ENCODE results near the gene SYK. TPM values are rescaled to one million over a fixed set of nuclear protein-coding genes. Genes with fewer than 3 reads are reported as not detected.

The SYK gene
- total RNA-seq, 2 donors from 2014 or later: 4.5 to 43.6 TPM

GRCh38 chr9:90904706-90905478, 103.3 kb downstream of the SYK start:
- H3K27ac ChIP-seq: no peak overlapping the region
- H3K36me3 ChIP-seq: no peaks in the 10 kb centered on the region
- 45% methylated on average over 12 of the region's 12 CpGs for whole genome bisulfite sequencing
- H3K27me3 ChIP-seq (replicated peaks; ENCODE audit: insufficient read depth): no peaks in the 10 kb centered on the region
- H3K4me3 ChIP-seq: no peak overlapping the region
- TF ChIP-seq, protein P1, sequence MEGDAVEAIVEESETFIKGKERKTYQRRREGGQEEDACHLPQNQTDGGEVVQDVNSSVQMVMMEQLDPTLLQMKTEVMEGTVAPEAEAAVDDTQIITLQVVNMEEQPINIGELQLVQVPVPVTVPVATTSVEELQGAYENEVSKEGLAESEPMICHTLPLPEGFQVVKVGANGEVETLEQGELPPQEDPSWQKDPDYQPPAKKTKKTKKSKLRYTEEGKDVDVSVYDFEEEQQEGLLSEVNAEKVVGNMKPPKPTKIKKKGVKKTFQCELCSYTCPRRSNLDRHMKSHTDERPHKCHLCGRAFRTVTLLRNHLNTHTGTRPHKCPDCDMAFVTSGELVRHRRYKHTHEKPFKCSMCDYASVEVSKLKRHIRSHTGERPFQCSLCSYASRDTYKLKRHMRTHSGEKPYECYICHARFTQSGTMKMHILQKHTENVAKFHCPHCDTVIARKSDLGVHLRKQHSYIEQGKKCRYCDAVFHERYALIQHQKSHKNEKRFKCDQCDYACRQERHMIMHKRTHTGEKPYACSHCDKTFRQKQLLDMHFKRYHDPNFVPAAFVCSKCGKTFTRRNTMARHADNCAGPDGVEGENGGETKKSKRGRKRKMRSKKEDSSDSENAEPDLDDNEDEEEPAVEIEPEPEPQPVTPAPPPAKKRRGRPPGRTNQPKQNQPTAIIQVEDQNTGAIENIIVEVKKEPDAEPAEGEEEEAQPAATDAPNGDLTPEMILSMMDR (IDR thresholded peaks at IDR 0.05): no peak
- peak; percentile 27 for TF ChIP-seq POLR2AphosphoS5 (IDR thresholded peaks at IDR 0.05)
- no peak for TF ChIP-seq POLR2A (IDR thresholded peaks at IDR 0.05)
- peaks cover 4% of the 10 kb centered on the region for H3K4me1 ChIP-seq (replicated peaks)
- intact Hi-C loops (cut with DNase I): no loop called here
- no peaks in the 10 kb centered on the region for H3K9me3 ChIP-seq
- DNase-seq (ENCODE audit: low spot score): peak; percentile 77

DNA sequence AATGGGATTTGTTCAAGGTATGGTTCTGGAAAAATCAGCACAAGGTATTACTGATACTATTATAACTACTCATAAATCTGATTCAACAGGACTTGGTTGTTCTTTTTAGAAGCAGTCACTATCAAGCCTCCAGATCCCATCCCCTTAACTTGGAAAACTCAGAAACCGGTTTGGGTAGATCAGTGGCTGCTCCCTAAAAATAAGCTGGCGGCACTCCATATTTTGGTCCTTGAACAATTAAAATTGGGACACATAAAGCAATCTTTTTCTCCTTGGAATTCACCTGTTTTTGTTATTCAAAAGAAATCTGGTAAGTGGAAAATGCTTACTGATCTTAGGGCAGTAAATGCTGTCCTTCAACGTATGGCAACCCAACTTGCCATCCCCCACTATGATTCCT, 104.2 kb downstream of the SYK start:
- TF ChIP-seq, protein P1 (IDR thresholded peaks at IDR 0.05): no peak
- TF ChIP-seq POLR2A (IDR thresholded peaks at IDR 0.05) (no peak), POLR2AphosphoS5 (IDR thresholded peaks at IDR 0.05) (peak; percentile 14)
- DNase-seq (ENCODE audit: low spot score): peak; percentile 58
- H3K9me3 ChIP-seq: no peaks in the 10 kb centered on the region
- intact Hi-C loops (cut with DNase I): no loop called here
- no peak overlapping the region for H3K4me3 ChIP-seq
- H3K4me1 ChIP-seq (replicated peaks): peaks cover 4% of the 10 kb centered on the region
- WGBS: 42% methylated on average over 3 of the region's 3 CpGs
- H3K27me3 ChIP-seq (replicated peaks; ENCODE audit: insufficient read depth): no peaks in the 10 kb centered on the region
- peak overlapping the region in 1 of 2 donors; percentile 31 for H3K27ac ChIP-seq
- H3K36me3 ChIP-seq: no peaks in the 10 kb centered on the region

- TF ChIP-seq POLR2AphosphoS5 (IDR thresholded peaks at IDR 0.05) (no peak), POLR2A (IDR thresholded peaks at IDR 0.05) (no peak)
- TF ChIP-seq, protein P1 (IDR thresholded peaks at IDR 0.05): no peak
- Histone ChIP-seq H3K9me3 (no peaks in the 10 kb centered on the region), H3K36me3 (no peaks in the 10 kb centered on the region), H3K27ac (no peak overlapping the region), H3K4me1 (replicated peaks) (peaks cover 4% of the 10 kb centered on the region), H3K4me3 (no peak overlapping the region), H3K27me3 (replicated peaks; ENCODE audit: insufficient read depth) (no peaks in the 10 kb centered on the region)
- WGBS: 62% methylated on average over 8 of the region's 8 CpGs
- intact Hi-C loops (cut with DNase I): no loop called here
- no peak for DNase-seq (ENCODE audit: low spot score)
Measured at GRCh38 chr9:90906316-90907055, 104.9 kb downstream of the SYK start.

GRCh38 chr9:90907056-90907445, 105.4 kb downstream of the SYK start:
- no peaks in the 10 kb centered on the region for H3K36me3 ChIP-seq
- no peaks in the 10 kb centered on the region for H3K9me3 ChIP-seq
- intact Hi-C loops (cut with DNase I): no loop called here
- 90% methylated on average over 10 of the region's 10 CpGs for WGBS
- no peak overlapping the region for H3K27ac ChIP-seq
- no peak for DNase-seq (ENCODE audit: low spot score)
- no peaks in the 10 kb centered on the region for H3K27me3 ChIP-seq (replicated peaks; ENCODE audit: insufficient read depth)
- H3K4me1 ChIP-seq (replicated peaks): peaks cover 4% of the 10 kb centered on the region
- TF ChIP-seq, protein P1 (IDR thresholded peaks at IDR 0.05): no peak
- TF ChIP-seq POLR2AphosphoS5 (IDR thresholded peaks at IDR 0.05) (no peak), POLR2A (IDR thresholded peaks at IDR 0.05) (no peak)
- H3K4me3 ChIP-seq: no peak overlapping the region
